Stimulated activated effector memory CD8-positive, alpha-beta T cell treated with anti-CD3 and anti-CD28 coated beads, Interleukin-12 subunit alpha, Interleukin-12 subunit beta, amount 100 ng/mL, for 72 hours (primary cell): ENCODE measurements around the gene CCDC88C.

ENCODE experiments used
- ATAC-seq: fragments of 150-1000 bp; cut with Tn5 transposase; 2 replicates; pipeline ENCODE4 v1.10.0; 2021
- DNase-seq, 2 donors: peaks; one replicate each; pipeline ENCODE4 v3.0.0; 2021 to 2022; ENCODE audit warnings: low spot score in 2 of 2
- H3K27ac Mint-ChIP-seq: one replicate; pipeline ENCODE4 v1.8.0; 2022; ENCODE audit warnings: mild to moderate bottlenecking, mixed read lengths
- H3K36me3 Mint-ChIP-seq: one replicate; pipeline ENCODE4 v1.8.0; 2022; ENCODE audit warnings: mild to moderate bottlenecking, mixed read lengths
- H3K4me1 Mint-ChIP-seq: one replicate; pipeline ENCODE4 v1.8.0; 2022; ENCODE audit warnings: mixed read lengths
- H3K4me3 Mint-ChIP-seq: one replicate; pipeline ENCODE4 v1.8.0; 2022; ENCODE audit warnings: mild to moderate bottlenecking, mixed read lengths
- H3K9me3 Mint-ChIP-seq: one replicate; pipeline ENCODE4 v1.8.0; 2022; ENCODE audit warnings: mixed read lengths

Gene CCDC88C

DNA sequence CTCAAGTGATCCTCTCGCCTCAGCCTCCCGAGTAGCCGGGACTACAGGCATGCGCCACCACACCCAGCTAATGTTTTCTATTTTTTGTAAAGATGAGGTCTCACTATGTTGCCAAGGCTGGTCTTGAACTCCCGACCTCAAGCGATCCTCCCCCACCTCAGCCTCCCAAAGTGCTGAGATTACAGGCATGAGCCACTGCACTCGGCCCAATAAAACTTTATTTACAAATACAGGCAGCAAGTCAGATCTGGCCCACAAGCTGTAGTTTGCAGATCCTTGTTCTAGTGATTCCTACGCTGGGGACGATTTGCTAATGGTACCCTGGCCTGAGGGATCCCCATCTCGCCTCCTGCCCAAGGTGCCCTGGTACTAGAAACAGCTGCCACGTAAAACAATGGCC is 74.6 kb downstream of the CCDC88C start:
- H3K4me1 Mint-ChIP-seq = peaks cover 46% of the 10 kb centered on the region

DNA sequence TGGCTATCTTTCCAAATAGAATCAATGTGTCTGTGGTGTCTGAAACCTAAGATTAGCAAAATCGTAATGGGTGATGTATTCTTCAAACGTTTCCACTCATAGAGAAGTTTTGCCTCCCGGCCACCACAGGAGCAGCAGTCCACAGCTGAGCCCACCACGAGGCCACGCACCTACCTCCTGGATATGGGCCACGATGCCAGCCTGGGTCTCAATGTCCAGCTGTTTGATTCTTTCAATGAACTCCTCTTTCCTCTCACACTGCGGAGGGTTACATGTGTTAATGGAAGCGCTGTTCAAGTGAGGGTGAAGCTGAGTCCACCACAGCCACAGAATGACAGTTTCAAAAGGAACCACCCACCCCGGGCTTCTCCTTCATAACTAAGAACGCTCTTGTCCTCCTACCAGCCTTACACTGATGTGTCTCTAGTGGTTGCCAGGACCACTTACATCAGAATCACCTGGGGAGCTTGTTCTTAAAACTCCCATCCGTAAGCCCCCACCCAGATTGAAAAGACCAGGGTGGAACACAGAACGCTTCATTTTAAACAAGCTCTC is 75.3 kb downstream of the CCDC88C start:
- Mint-ChIP-seq H3K9me3 (no peaks in the 10 kb centered on the region), H3K4me3 (no peak overlapping the region), H3K27ac (peak overlapping the region; percentile 79), H3K4me1 (peaks cover 40% of the 10 kb centered on the region), H3K36me3 (peaks cover 95% of the 10 kb centered on the region)
- no peak for DNase-seq
- no peak for ATAC-seq

More for the DNA sequence above, 74.6 kb downstream of the CCDC88C start:
- Mint-ChIP-seq H3K36me3 (peaks cover 90% of the 10 kb centered on the region), H3K9me3 (no peaks in the 10 kb centered on the region), H3K27ac (peak overlapping the region; percentile 46), H3K4me3 (no peak overlapping the region)
- ATAC-seq = no peak
- DNase-seq = no peak

DNA sequence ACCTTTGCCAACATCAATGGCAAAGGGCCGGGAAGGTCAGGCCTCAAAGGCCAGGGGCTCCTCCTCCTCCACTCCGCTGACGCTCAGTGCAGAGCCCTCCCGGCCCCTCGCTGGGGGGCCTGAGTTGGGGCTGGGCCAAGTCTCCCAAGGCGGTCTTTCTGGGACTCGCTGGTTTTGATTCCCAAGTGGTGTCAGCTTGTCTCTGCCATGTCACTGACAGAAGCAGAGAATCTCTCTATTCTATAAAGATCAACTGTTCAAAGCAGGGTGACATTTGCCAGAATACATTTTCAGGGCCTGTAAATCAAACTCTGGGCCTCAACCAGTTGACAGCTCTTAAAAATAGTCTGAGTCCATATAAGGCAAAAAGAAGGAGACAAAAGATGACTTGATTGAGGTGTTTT is 75.9 kb downstream of the CCDC88C start:
- DNase-seq (no peak), ATAC-seq (no peak)
- Mint-ChIP-seq H3K4me3 (no peak overlapping the region), H3K27ac (peak overlapping the region; percentile 79), H3K36me3 (peaks cover 95% of the 10 kb centered on the region), H3K9me3 (no peaks in the 10 kb centered on the region), H3K4me1 (peaks cover 35% of the 10 kb centered on the region)

DNA sequence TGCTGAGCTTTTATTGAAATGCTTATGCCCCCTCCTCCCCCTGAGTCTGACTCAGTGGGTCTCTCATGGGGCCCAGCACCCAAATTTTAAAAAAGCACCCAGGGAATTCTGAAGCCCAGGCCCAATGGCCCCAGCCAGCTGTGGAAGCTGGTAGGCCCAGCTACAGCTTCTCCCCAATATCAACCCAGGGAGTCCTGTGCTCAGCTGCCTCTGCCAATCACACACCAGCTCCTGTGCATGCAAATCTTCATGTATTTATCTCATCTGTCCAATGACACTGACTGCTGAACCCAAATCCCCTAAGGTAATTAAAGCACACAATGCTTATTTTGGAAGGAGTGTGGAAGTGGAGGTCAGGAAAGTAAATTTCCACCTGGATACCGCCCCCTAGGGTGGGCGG is 76.3 kb downstream of the CCDC88C start:
- peak overlapping the region; percentile 79 for H3K27ac Mint-ChIP-seq
- H3K36me3 Mint-ChIP-seq = peaks cover 95% of the 10 kb centered on the region
- no peak overlapping the region for H3K4me3 Mint-ChIP-seq
- no peaks in the 10 kb centered on the region for H3K9me3 Mint-ChIP-seq
- DNase-seq = no peak
- ATAC-seq = no peak
- H3K4me1 Mint-ChIP-seq = peaks cover 31% of the 10 kb centered on the region

DNA sequence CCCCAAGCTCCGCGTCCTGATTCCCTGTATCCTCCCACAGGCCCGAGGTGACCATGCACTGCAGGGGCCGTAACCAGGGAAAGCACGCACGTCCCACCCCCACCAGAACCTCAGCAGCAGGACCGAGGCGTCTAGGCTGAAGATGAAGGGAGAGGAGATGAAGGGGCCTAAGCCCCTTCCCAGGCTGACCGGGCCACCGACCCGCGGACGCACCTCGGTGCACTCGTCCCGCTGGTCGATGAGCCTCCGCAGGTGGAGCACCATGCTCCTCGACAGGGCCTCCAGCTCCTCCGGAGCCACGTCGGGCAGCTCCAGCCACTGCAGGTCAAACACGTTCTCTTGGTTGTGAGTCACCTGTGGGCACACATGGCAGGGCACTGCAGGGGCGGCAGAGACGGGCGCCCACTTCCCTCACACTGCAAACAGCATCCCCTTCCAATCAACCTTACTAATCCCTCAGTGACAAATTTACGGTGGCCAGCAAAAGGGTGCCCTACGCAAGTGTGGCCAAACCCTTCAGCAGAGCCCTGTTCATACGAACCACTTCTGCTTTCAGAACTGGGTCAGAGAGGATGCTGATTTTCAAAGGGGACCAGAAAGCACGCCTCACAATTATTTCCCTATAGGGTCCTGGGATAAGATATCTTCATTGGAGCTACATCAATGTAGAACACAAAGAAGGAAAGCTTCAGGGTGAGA is 77.8 kb downstream of the CCDC88C start:
- Mint-ChIP-seq H3K36me3 (peaks cover 100% of the 10 kb centered on the region), H3K4me3 (no peak overlapping the region), H3K9me3 (no peaks in the 10 kb centered on the region), H3K4me1 (peaks cover 29% of the 10 kb centered on the region), H3K27ac (peak overlapping the region; percentile 84)
- ATAC-seq (no peak), DNase-seq (no peak)

DNA sequence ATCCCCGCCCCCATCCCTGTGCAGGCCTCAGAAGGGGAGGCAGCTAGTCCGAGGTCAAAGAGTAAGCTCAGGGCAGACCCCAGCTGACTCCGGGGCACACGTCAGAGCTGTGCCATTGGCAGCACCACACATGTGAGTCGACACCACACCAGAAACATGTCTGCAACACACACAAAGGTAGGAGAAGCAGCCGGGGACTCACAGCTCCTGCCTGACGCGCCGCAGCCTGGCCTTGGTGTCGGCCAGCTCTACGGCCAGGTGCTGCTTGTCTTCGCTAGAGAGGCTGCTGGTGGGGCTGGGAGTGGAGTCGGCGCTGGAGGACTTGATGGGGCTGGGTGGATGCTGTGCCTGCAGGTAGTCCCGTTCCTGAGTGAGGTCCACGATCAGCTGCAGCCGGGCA is 78.5 kb downstream of the CCDC88C start:
- Mint-ChIP-seq H3K27ac (peak overlapping the region; percentile 84), H3K36me3 (peaks cover 100% of the 10 kb centered on the region), H3K9me3 (no peaks in the 10 kb centered on the region), H3K4me3 (no peak overlapping the region), H3K4me1 (peaks cover 24% of the 10 kb centered on the region)
- ATAC-seq (no peak), DNase-seq (no peak)

DNA sequence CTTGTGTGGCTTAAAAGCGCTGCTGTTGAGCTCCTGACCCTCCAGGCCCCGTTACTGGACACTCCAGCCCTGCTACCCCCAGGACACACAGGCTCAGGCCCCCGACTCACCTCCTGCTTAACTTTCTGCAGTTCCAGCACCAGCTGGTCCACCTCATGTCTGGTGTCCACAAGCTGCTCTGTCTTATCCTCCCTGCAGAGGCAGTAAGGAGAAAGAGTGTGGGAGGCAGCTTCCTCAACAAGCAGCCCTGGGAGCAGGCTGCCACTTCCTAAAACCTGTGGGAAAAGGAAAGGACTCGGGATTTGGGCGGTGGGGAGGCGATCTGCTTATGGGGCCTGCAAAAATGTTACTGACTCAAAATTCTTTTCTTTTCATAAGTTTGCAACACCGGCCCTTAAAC is 79.2 kb downstream of the CCDC88C start:
- peaks cover 17% of the 10 kb centered on the region for H3K4me1 Mint-ChIP-seq
- DNase-seq (no peak), ATAC-seq (no peak)
- H3K27ac Mint-ChIP-seq = no peak overlapping the region
- no peak overlapping the region for H3K4me3 Mint-ChIP-seq
- H3K36me3 Mint-ChIP-seq = peaks cover 100% of the 10 kb centered on the region
- H3K9me3 Mint-ChIP-seq = no peaks in the 10 kb centered on the region

DNA sequence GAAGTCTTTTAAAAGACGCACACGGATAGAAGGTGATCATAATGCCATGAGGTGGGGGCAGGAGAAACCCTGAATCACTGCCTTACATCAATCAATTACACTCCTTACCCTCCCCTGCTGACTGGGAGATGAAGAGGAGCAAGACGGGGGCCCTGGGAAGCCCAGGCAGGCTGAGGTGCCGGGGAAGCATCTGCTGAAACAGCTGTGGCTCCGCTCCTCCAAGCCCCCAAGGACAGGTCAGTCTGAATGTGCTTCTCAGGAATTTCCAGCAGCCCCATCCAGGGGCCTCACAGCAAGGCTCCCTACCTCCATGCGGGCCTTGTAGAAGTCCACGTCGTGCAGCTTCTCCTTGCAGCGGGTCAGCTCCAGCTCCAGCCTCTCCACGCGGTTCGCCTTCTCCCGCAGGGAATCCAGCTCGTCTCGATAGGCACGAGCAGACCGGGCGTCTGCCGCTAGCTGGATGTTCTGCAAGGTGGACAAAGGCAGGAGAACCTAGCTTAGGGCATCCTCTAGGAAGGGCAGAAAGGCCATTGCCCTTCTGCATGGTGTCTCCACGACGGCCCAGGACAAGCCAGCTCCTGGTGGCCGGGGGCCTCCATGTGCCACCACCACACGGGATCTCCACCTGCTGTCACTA is 79.8 kb downstream of the CCDC88C start:
- Mint-ChIP-seq H3K27ac (no peak overlapping the region), H3K36me3 (peaks cover 100% of the 10 kb centered on the region), H3K4me3 (no peak overlapping the region), H3K9me3 (no peaks in the 10 kb centered on the region), H3K4me1 (peaks cover 22% of the 10 kb centered on the region)
- DNase-seq (no peak), ATAC-seq (no peak)

DNA sequence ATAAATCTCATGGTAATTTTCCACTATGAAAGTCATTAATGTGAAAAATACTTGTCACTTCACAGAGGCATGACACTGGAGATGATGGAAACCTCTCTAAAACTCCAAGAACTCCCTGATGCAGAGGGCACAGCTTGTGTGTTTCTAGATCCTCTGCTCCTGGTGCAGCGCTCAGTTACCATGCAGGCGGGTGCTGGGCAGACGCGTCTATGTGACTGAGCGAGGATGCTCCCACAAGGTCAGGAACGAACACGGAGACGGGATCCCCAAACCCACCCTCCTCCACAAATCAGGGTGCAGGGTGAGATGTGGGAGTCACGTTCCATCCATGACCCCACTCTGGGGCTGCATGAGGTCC is 81.5 kb downstream of the CCDC88C start:
- Mint-ChIP-seq H3K27ac (peak overlapping the region; percentile 87), H3K4me3 (no peak overlapping the region), H3K4me1 (peaks cover 39% of the 10 kb centered on the region), H3K9me3 (no peaks in the 10 kb centered on the region), H3K36me3 (peaks cover 100% of the 10 kb centered on the region)
- DNase-seq (no peak), ATAC-seq (no peak)

DNA sequence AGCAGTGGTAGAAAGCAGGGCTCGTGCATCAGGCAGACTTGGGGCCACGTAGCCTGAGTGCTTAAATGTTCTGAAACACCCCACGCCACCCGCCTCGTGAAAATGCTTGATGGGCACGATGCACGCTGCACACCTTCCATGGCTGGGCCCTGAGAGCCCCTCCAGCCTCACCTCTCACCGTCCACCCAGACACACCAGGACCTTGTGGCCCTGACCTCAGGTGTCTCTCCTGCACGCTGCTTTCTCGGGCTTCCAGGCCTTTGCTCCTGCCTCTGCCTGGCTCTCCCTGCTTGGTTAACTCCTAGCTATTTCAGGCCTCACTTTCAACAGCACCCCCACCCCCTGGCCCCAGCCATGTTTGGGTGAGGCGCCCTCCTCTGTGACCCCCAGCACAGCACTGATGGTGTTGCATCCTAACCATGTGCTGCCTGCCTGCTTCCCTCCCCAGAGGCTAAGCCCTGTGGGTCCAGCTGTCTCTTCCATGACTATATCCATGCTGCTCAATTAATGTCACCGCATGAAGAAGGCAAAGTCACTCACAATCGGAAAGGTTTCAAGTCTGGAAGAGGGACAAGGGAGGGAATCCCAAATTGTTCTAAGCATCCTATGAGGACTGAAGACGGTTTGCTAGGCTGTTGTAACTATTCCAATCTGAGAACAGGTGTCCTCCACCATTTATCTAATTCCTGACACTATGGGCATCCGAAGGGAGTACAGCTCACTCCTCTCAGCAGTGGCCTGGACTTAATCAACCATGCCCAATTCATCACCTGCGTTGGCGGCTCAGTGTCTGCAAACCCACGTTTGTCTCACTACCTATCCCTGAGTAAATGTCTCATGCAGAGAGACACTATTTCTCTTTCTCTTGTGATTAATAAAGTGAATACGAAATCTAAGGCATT is 82.2 kb downstream of the CCDC88C start:
- no peak for DNase-seq
- H3K27ac Mint-ChIP-seq = peak overlapping the region; percentile 87
- H3K36me3 Mint-ChIP-seq = peaks cover 100% of the 10 kb centered on the region
- H3K4me3 Mint-ChIP-seq = no peak overlapping the region
- no peaks in the 10 kb centered on the region for H3K9me3 Mint-ChIP-seq
- H3K4me1 Mint-ChIP-seq = peaks cover 46% of the 10 kb centered on the region
- ATAC-seq = no peak

DNA sequence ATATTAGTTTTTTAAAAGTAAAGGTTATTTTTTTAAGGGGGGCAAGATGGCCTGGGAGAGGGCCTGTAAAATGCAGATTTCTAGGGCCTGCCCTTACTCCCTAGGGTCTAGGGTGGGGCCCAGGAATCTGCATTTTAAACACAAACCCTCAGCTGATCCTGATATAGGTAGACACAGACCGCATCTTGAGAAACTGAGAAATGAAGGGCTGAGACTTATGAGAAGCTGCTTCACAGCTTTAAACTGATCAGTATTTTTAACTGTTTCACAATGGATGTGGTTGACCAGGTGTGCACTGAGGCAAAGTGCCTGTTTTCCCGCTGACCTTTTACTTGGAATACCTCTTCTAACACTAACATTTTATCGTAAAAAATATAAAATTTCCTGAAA is 84.0 kb downstream of the CCDC88C start:
- Mint-ChIP-seq H3K4me3 (no peak overlapping the region), H3K9me3 (no peaks in the 10 kb centered on the region), H3K36me3 (peaks cover 100% of the 10 kb centered on the region), H3K27ac (peak overlapping the region; percentile 98), H3K4me1 (peaks cover 56% of the 10 kb centered on the region)
- ATAC-seq = no peak
- no peak for DNase-seq

DNA sequence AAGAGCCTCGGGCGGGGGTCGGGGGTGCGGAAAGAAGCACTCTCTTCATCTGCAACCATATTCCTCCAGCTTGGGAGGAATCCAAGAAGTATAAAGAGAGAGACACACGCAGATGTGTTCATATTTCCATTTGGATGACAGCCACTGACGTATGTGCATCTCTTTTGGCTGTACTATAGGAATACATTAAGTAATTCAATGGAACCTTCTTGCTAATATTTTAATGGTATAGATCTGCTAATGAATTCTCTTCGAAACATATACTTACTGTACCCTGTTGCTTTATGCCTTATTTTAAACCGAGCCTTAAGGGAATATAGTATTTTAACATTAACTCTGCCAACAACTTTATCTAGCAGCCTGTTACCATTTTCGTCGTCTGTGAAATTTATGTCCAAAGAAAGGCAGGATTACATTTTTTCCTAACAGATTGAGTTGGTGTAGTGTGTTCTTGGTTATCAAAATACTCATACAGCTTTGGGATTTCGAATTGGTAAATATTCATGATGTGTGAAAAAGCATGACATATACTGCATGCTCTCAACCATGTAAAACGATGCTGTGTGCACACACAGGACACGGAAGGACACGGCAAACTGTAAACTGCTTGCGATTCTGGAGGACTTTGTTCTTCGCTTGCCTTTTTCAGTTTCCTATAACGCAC is 84.5 kb downstream of the CCDC88C start:
- DNase-seq (no peak), ATAC-seq (no peak)
- H3K36me3 Mint-ChIP-seq = peaks cover 100% of the 10 kb centered on the region
- H3K4me1 Mint-ChIP-seq = peaks cover 61% of the 10 kb centered on the region
- H3K9me3 Mint-ChIP-seq = no peaks in the 10 kb centered on the region
- H3K27ac Mint-ChIP-seq = peak overlapping the region; percentile 98
- H3K4me3 Mint-ChIP-seq = peak overlapping the region; percentile 46

DNA sequence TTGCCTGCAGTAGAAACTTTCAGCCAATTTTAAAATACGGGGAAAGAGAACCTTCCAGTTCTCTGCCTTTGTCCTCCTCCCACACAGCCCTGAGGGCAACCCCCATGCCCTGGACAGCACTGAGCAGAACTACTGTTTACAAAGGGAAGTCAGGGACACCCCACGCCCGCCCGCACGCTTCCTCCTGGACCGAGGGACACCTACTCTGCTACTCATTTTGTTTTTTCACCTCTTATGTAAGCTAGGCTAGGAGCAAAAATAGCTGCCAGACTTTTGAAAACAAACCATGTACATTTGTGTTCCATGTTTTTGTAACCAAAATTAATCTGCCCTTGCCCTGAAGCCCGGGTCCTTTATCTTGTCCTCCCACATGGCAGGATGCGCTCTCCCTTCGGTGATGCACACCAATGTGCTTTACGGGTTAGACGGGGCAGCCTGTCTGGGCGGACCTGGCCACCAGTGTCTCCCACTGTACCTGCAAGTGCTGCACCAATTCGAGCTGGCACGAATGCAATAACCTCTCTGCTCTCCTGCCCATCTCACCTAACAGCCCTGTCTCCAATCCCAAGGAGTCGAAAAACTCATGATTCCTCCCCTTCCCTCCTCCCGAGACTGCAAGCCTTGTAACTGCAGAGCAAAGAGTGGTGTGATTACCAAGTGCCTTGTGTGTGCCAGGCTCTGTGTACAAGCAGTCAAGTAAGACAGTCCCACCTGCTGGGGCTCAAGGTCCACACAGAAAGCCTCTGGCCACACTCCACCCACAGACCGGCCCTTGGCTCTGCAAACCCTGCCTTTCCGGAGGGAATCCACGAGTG is 85.2 kb downstream of the CCDC88C start:
- Mint-ChIP-seq H3K36me3 (peaks cover 100% of the 10 kb centered on the region), H3K4me1 (peaks cover 68% of the 10 kb centered on the region), H3K4me3 (peak overlapping the region; percentile 46)

DNA sequence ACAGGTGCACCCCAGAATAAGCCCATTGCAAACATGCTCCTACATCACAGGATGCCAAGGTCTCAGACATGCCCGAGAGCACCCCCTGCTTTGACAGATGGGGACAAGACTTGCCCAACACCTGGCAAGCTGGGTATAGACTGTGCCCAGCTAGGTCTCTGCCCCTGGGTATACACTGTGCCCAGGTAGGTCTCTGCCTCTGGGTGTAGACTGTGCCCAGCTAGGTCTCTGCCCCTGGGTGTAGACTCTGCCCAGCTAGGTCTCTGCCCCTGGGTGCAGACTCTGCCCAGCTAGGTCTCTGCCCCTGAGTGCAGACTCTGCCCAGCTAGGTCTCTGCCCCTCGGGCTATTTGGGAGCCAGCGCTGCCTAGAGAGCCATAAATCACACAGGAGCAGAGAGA is 85.9 kb downstream of the CCDC88C start:
- Mint-ChIP-seq H3K9me3 (no peaks in the 10 kb centered on the region), H3K36me3 (peaks cover 100% of the 10 kb centered on the region), H3K4me3 (peak overlapping the region; percentile 46), H3K4me1 (peaks cover 75% of the 10 kb centered on the region), H3K27ac (peak overlapping the region; percentile 98)
- ATAC-seq = peak; percentile 9
- DNase-seq = no peak

More for the DNA sequence above, 85.2 kb downstream of the CCDC88C start:
- Mint-ChIP-seq H3K9me3 (no peaks in the 10 kb centered on the region), H3K27ac (peak overlapping the region; percentile 98)
- DNase-seq (no peak), ATAC-seq (no peak)
